ENCODE results near the gene EDN2. TPM values are rescaled to one million over a fixed set of nuclear protein-coding genes. Genes with fewer than 3 reads are reported as not detected.

The EDN2 gene
- total RNA-seq, 4 donors from 2014 or later = 0.50 to 1.1 TPM; not detected in 2

- no peaks in the 10 kb centered on the region for H3K36me3 ChIP-seq
- H3K4me1 ChIP-seq = peaks cover 0 to 13% (median under 1%) of the 10 kb centered on the region in 3 donors
- no peaks in the 10 kb centered on the region for H3K9me3 ChIP-seq
- ATAC-seq = no peak
- TF ChIP-seq POLR2A (IDR thresholded peaks at IDR 0.05) (no peak), POLR2AphosphoS5 (IDR thresholded peaks at IDR 0.05) (no peak), EP300 (IDR thresholded peaks at IDR 0.05) (no peak)
- TF ChIP-seq, protein P1, sequence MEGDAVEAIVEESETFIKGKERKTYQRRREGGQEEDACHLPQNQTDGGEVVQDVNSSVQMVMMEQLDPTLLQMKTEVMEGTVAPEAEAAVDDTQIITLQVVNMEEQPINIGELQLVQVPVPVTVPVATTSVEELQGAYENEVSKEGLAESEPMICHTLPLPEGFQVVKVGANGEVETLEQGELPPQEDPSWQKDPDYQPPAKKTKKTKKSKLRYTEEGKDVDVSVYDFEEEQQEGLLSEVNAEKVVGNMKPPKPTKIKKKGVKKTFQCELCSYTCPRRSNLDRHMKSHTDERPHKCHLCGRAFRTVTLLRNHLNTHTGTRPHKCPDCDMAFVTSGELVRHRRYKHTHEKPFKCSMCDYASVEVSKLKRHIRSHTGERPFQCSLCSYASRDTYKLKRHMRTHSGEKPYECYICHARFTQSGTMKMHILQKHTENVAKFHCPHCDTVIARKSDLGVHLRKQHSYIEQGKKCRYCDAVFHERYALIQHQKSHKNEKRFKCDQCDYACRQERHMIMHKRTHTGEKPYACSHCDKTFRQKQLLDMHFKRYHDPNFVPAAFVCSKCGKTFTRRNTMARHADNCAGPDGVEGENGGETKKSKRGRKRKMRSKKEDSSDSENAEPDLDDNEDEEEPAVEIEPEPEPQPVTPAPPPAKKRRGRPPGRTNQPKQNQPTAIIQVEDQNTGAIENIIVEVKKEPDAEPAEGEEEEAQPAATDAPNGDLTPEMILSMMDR (IDR thresholded peaks at IDR 0.05) = no peak
- H3K4me3 ChIP-seq = no peak overlapping the region
- H3K27ac ChIP-seq = no peak overlapping the region
- WGBS, 2 donors (ENCODE audit: low coverage in 1 of 2) = 100% methylated on average over 1 of the region's 4 CpGs; no CpG with 5 or more reads in 1 of the 2 donors
- no peaks in the 10 kb centered on the region for H3K27me3 ChIP-seq
Observed at GRCh38 chr1:41467673-41468072, 16.8 kb downstream of the EDN2 start.

DNA sequence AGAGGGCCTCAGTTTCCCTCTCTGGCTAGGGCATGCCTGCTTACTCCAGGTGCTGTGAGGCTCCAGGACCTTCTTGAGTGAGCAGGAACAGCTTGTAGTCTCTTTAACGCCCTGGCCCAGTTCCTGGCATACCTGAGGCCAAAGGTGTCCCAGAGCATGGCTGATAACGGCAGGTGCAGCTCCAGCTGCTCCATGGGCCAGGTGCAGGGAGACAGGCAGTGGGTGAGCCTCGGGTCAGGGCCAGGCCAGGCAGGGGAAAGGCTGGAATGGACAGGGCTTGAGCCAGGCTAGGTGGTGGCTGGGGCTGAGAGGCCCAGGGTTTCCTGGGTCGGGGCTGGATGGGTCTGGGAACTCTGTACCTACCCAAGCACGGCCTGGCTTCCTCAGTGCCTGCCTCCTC, 18.3 kb downstream of the EDN2 start:
- no peaks in the 10 kb centered on the region for H3K27me3 ChIP-seq
- TF ChIP-seq EP300 (IDR thresholded peaks at IDR 0.05) = no peak
- TF ChIP-seq, protein P1 (IDR thresholded peaks at IDR 0.05) = no peak
- TF ChIP-seq POLR2AphosphoS5 (IDR thresholded peaks at IDR 0.05) = no peak
- TF ChIP-seq POLR2A (IDR thresholded peaks at IDR 0.05) = no peak
- ATAC-seq = no peak
- H3K4me1 ChIP-seq = peaks cover 0 to 27% (median 2%) of the 10 kb centered on the region in 3 donors
- no peak overlapping the region for H3K27ac ChIP-seq
- H3K4me3 ChIP-seq = no peak overlapping the region
- WGBS, 2 donors (ENCODE audit: low coverage in 1 of 2) = 75 to 80% methylated on average over 1 to 2 of the region's 5 CpGs
- H3K9me3 ChIP-seq = no peaks in the 10 kb centered on the region
- no peaks in the 10 kb centered on the region for H3K36me3 ChIP-seq

GRCh38 chr1:41465741-41466140, 18.7 kb downstream of the EDN2 start:
- Histone ChIP-seq H3K4me1 (peaks cover 0 to 27% (median 2%) of the 10 kb centered on the region in 3 donors), H3K27me3 (no peaks in the 10 kb centered on the region), H3K27ac (no peak overlapping the region), H3K9me3 (no peaks in the 10 kb centered on the region), H3K36me3 (no peaks in the 10 kb centered on the region), H3K4me3 (no peak overlapping the region)
- TF ChIP-seq, protein P1 (IDR thresholded peaks at IDR 0.05) = no peak
- TF ChIP-seq POLR2AphosphoS5 (IDR thresholded peaks at IDR 0.05) = peak; percentile 45
- WGBS, 2 donors (ENCODE audit: low coverage in 1 of 2) = no CpG with 5 or more reads among the region's 1 CpG
- no peak for ATAC-seq

- Histone ChIP-seq H3K36me3 (no peaks in the 10 kb centered on the region), H3K4me1 (peaks cover 0 to 27% (median 2%) of the 10 kb centered on the region in 3 donors), H3K27ac (no peak overlapping the region), H3K9me3 (no peaks in the 10 kb centered on the region), H3K4me3 (no peak overlapping the region), H3K27me3 (no peaks in the 10 kb centered on the region)
- WGBS, 2 donors (ENCODE audit: low coverage in 1 of 2) = 98% methylated on average over 6 of the region's 7 CpGs; no CpG with 5 or more reads in 1 of the 2 donors
- no peak for TF ChIP-seq POLR2A (IDR thresholded peaks at IDR 0.05)
- TF ChIP-seq POLR2AphosphoS5 (IDR thresholded peaks at IDR 0.05) = no peak
- TF ChIP-seq EP300 (IDR thresholded peaks at IDR 0.05) = no peak
- TF ChIP-seq, protein P1 (IDR thresholded peaks at IDR 0.05) = no peak
- no peak for ATAC-seq
Observed at GRCh38 chr1:41464885-41465284, 19.6 kb downstream of the EDN2 start.

- H3K27me3 ChIP-seq = no peaks in the 10 kb centered on the region
- no CpG with 5 or more reads among the region's 2 CpGs for WGBS, 2 donors (ENCODE audit: low coverage in 1 of 2)
Observed at GRCh38 chr1:41463516-41463915, 21.0 kb downstream of the EDN2 start.

More at GRCh38 chr1:41463516-41463915, 21.0 kb downstream of the EDN2 start:
- Histone ChIP-seq H3K27ac (no peak overlapping the region), H3K9me3 (no peaks in the 10 kb centered on the region), H3K4me3 (no peak overlapping the region), H3K36me3 (no peaks in the 10 kb centered on the region), H3K4me1 (peaks cover 0 to 30% (median 2%) of the 10 kb centered on the region in 3 donors)
- TF ChIP-seq, protein P1 (IDR thresholded peaks at IDR 0.05) = no peak
- TF ChIP-seq EP300 (IDR thresholded peaks at IDR 0.05) (no peak), POLR2A (IDR thresholded peaks at IDR 0.05) (no peak), POLR2AphosphoS5 (IDR thresholded peaks at IDR 0.05) (no peak)
- ATAC-seq = no peak

Measured in gastroesophageal sphincter (tissue), 4 donors.